PC-3 (cell line): ENCODE data around the gene MACROD2.

Experiments used
- CTCF ChIP-seq: fragments of 300-600 bp; sonication (generic); conservative IDR thresholded peaks from 2 replicates; pipeline ENCODE4 v1.5.1; 2017; ENCODE audit warnings: antibody characterized with exemption, low read depth, mild to moderate bottlenecking, low read length
- EZH2 ChIP-seq: fragments of 300-600 bp; sonication (generic); IDR thresholded peaks from one replicate; pipeline ENCODE4 v1.6.1; 2017; ENCODE audit warnings: antibody characterized with exemption, mild to moderate bottlenecking, low read length; ENCODE audit not compliant: unreplicated experiment
- EZH2phosphoT487 ChIP-seq: fragments of 300-600 bp; sonication (generic); IDR thresholded peaks from 2 replicates; pipeline ENCODE4 v1.6.1; 2018; ENCODE audit warnings: mild to moderate bottlenecking, antibody characterized with exemption, low read length, borderline replicate concordance

- TF ChIP-seq CTCF: no peak
- TF ChIP-seq EZH2: no peak
- no peak for TF ChIP-seq EZH2phosphoT487
Measured at GRCh38 chr20:14299831-14300230, 304.5 kb downstream of the MACROD2 start.
